ENCODE measurements around the gene NADSYN1.

The NADSYN1 gene

GRCh38 chr11:71463331-71464211, 10.6 kb downstream of the NADSYN1 start:
- H3K4me3 Mint-ChIP-seq: no peak overlapping the region
- no peaks in the 10 kb centered on the region for H3K4me1 Mint-ChIP-seq (ENCODE audit: low read depth)
- H3K27ac Mint-ChIP-seq: no peak overlapping the region
- peaks cover 100% of the 10 kb centered on the region for H3K36me3 Mint-ChIP-seq (ENCODE audit: low read depth)
- intact Hi-C loops (cut with micrococcal nuclease): no loop called here
- H3K9me3 Mint-ChIP-seq: no peaks in the 10 kb centered on the region
- no peaks in the 10 kb centered on the region for H3K27me3 Mint-ChIP-seq

- intact Hi-C loops (cut with micrococcal nuclease): no loop called here
- Mint-ChIP-seq H3K9me3 (no peaks in the 10 kb centered on the region), H3K27me3 (no peaks in the 10 kb centered on the region), H3K27ac (no peak overlapping the region), H3K4me1 (ENCODE audit: low read depth) (no peaks in the 10 kb centered on the region), H3K4me3 (no peak overlapping the region), H3K36me3 (ENCODE audit: low read depth) (peaks cover 98% of the 10 kb centered on the region)
These were observed 12.1 kb downstream of the NADSYN1 start for GRCh38 chr11:71465054-71465453.

GRCh38 chr11:71466358-71466757, 13.4 kb downstream of the NADSYN1 start:
- H3K27me3 Mint-ChIP-seq: no peaks in the 10 kb centered on the region
- H3K4me1 Mint-ChIP-seq (ENCODE audit: low read depth): no peaks in the 10 kb centered on the region
- peaks cover 95% of the 10 kb centered on the region for H3K36me3 Mint-ChIP-seq (ENCODE audit: low read depth)
- no peak overlapping the region for H3K4me3 Mint-ChIP-seq
- H3K9me3 Mint-ChIP-seq: no peaks in the 10 kb centered on the region
- intact Hi-C loops (cut with micrococcal nuclease): no loop called here
- no peak overlapping the region for H3K27ac Mint-ChIP-seq

GRCh38 chr11:71467164-71467563, 14.2 kb downstream of the NADSYN1 start:
- no peak overlapping the region for H3K27ac Mint-ChIP-seq
- intact Hi-C loops (cut with micrococcal nuclease): no loop called here
- peaks cover 95% of the 10 kb centered on the region for H3K36me3 Mint-ChIP-seq (ENCODE audit: low read depth)
- H3K4me1 Mint-ChIP-seq (ENCODE audit: low read depth): no peaks in the 10 kb centered on the region
- no peak overlapping the region for H3K4me3 Mint-ChIP-seq
- no peaks in the 10 kb centered on the region for H3K27me3 Mint-ChIP-seq
- H3K9me3 Mint-ChIP-seq: no peaks in the 10 kb centered on the region

- Mint-ChIP-seq H3K9me3 (no peaks in the 10 kb centered on the region), H3K27me3 (no peaks in the 10 kb centered on the region), H3K27ac (no peak overlapping the region), H3K36me3 (ENCODE audit: low read depth) (peaks cover 95% of the 10 kb centered on the region), H3K4me1 (ENCODE audit: low read depth) (no peaks in the 10 kb centered on the region), H3K4me3 (no peak overlapping the region)
- intact Hi-C loops (cut with micrococcal nuclease): no loop called here
These were observed 17.9 kb downstream of the NADSYN1 start for GRCh38 chr11:71470946-71471345.

GRCh38 chr11:71472357-71472885, 19.4 kb downstream of the NADSYN1 start:
- H3K27me3 Mint-ChIP-seq: no peaks in the 10 kb centered on the region
- H3K27ac Mint-ChIP-seq: no peak overlapping the region
- no peaks in the 10 kb centered on the region for H3K4me1 Mint-ChIP-seq (ENCODE audit: low read depth)
- intact Hi-C loops (cut with micrococcal nuclease): no loop called here
- peaks cover 95% of the 10 kb centered on the region for H3K36me3 Mint-ChIP-seq (ENCODE audit: low read depth)
- no peaks in the 10 kb centered on the region for H3K9me3 Mint-ChIP-seq
- no peak overlapping the region for H3K4me3 Mint-ChIP-seq

GRCh38 chr11:71472941-71473792, 20.2 kb downstream of the NADSYN1 start:
- H3K36me3 Mint-ChIP-seq (ENCODE audit: low read depth): peaks cover 95% of the 10 kb centered on the region
- no peaks in the 10 kb centered on the region for H3K9me3 Mint-ChIP-seq
- no peak overlapping the region for H3K4me3 Mint-ChIP-seq
- no peaks in the 10 kb centered on the region for H3K4me1 Mint-ChIP-seq (ENCODE audit: low read depth)
- H3K27me3 Mint-ChIP-seq: no peaks in the 10 kb centered on the region
- intact Hi-C loops (cut with micrococcal nuclease): no loop called here
- no peak overlapping the region for H3K27ac Mint-ChIP-seq

- intact Hi-C loops (cut with micrococcal nuclease): no loop called here
- H3K4me1 Mint-ChIP-seq (ENCODE audit: low read depth): no peaks in the 10 kb centered on the region
- H3K4me3 Mint-ChIP-seq: no peak overlapping the region
- H3K36me3 Mint-ChIP-seq (ENCODE audit: low read depth): peaks cover 95% of the 10 kb centered on the region
- H3K9me3 Mint-ChIP-seq: no peaks in the 10 kb centered on the region
- no peaks in the 10 kb centered on the region for H3K27me3 Mint-ChIP-seq
- no peak overlapping the region for H3K27ac Mint-ChIP-seq
These were observed 20.7 kb downstream of the NADSYN1 start for GRCh38 chr11:71473793-71474080.

GRCh38 chr11:71474141-71474770, 21.3 kb downstream of the NADSYN1 start:
- no peaks in the 10 kb centered on the region for H3K4me1 Mint-ChIP-seq (ENCODE audit: low read depth)
- intact Hi-C loops (cut with micrococcal nuclease): no loop called here

GRCh38 chr11:71474771-71475483, 21.9 kb downstream of the NADSYN1 start:
- Mint-ChIP-seq H3K27me3 (no peaks in the 10 kb centered on the region), H3K36me3 (ENCODE audit: low read depth) (peaks cover 95% of the 10 kb centered on the region), H3K9me3 (no peaks in the 10 kb centered on the region), H3K4me1 (ENCODE audit: low read depth) (no peaks in the 10 kb centered on the region), H3K27ac (no peak overlapping the region), H3K4me3 (no peak overlapping the region)
- intact Hi-C loops (cut with micrococcal nuclease): no loop called here

More at GRCh38 chr11:71474141-71474770, 21.3 kb downstream of the NADSYN1 start:
- Mint-ChIP-seq H3K36me3 (ENCODE audit: low read depth) (peaks cover 95% of the 10 kb centered on the region), H3K27me3 (no peaks in the 10 kb centered on the region), H3K9me3 (no peaks in the 10 kb centered on the region), H3K4me3 (no peak overlapping the region), H3K27ac (no peak overlapping the region)

- Mint-ChIP-seq H3K36me3 (ENCODE audit: low read depth) (peaks cover 100% of the 10 kb centered on the region), H3K9me3 (no peaks in the 10 kb centered on the region), H3K27me3 (no peaks in the 10 kb centered on the region), H3K4me1 (ENCODE audit: low read depth) (no peaks in the 10 kb centered on the region), H3K27ac (no peak overlapping the region), H3K4me3 (no peak overlapping the region)
- intact Hi-C loops (cut with micrococcal nuclease): no loop called here
These were observed 23.0 kb downstream of the NADSYN1 start for GRCh38 chr11:71476031-71476430.

GRCh38 chr11:71476926-71477640, 24.1 kb downstream of the NADSYN1 start:
- intact Hi-C loops (cut with micrococcal nuclease): no loop called here
- Mint-ChIP-seq H3K4me1 (ENCODE audit: low read depth) (no peaks in the 10 kb centered on the region), H3K36me3 (ENCODE audit: low read depth) (peaks cover 100% of the 10 kb centered on the region), H3K27ac (no peak overlapping the region), H3K9me3 (no peaks in the 10 kb centered on the region), H3K4me3 (no peak overlapping the region), H3K27me3 (no peaks in the 10 kb centered on the region)

Measured in dendritic cell treated with granulocyte-macrophage colony-stimulating factor and Interleukin-4, amounts not matched to agents 40 ng/mL and 50 ng/mL, for 4 days (primary cell).